GM12878 (cell line): Measurements from ENCODE around the gene FNTB.

Experiments used
- MEF2A ChIP-seq: IDR thresholded peaks from 2 replicates; pipeline ENCODE4 v1.6.1; 2011; ENCODE audit warnings: low read depth, mild to moderate bottlenecking, low read length, moderate library complexity; ENCODE audit not compliant: insufficient read depth
- NBN ChIP-seq: fragments of 450-650 bp; IDR thresholded peaks from 2 replicates; pipeline ENCODE4 v1.6.1; 2016
- NRF1 ChIP-seq: conservative IDR thresholded peaks from 2 replicates; pipeline ENCODE4 v1.6.1; 2011; ENCODE audit warnings: mild to moderate bottlenecking, low read depth, low read length, improper control_type of control experiment
- PBX3 ChIP-seq: IDR thresholded peaks from 2 replicates; pipeline ENCODE4 v1.6.1; 2011; ENCODE audit warnings: mild to moderate bottlenecking, low read depth, low read length, moderate library complexity; ENCODE audit not compliant: insufficient replicate concordance
- POLR2A ChIP-seq: IDR thresholded peaks from 2 replicates; pipeline ENCODE4 v1.6.1; 2011; ENCODE audit warnings: low read depth, mild to moderate bottlenecking, low read length
- RELA ChIP-seq: fragments of 450-650 bp; IDR thresholded peaks from 2 replicates; pipeline ENCODE4 v1.8.0; 2014; ENCODE audit warnings: borderline replicate concordance; ENCODE audit not compliant: partially characterized antibody
- SMAD1 ChIP-seq: fragments of 450-650 bp; IDR thresholded peaks from 2 replicates; pipeline ENCODE4 v1.6.1; 2018; ENCODE audit warnings: mild to moderate bottlenecking, low read depth; ENCODE audit not compliant: partially characterized antibody
- TAF1 ChIP-seq: IDR thresholded peaks from 2 replicates; pipeline ENCODE4 v1.6.1; 2011; ENCODE audit warnings: mild to moderate bottlenecking, low read depth, low read length, borderline replicate concordance
- TCF12 ChIP-seq: IDR thresholded peaks from 2 replicates; pipeline ENCODE4 v1.6.1; 2011; ENCODE audit warnings: low read depth, mild to moderate bottlenecking, low read length
- ZNF274 ChIP-seq: IDR thresholded peaks from one replicate; pipeline ENCODE4 v1.8.0; 2011; ENCODE audit not compliant: insufficient read length, insufficient read depth
- TF ChIP-seq, protein P1 (sequence below): IDR thresholded peaks from 2 replicates; pipeline ENCODE4 v1.6.1; 2012; ENCODE audit warnings: low read depth, low read length, improper control_type of control experiment
- TF ChIP-seq, protein P2 (sequence below), 3 experiments: IDR thresholded peaks in 2 of 3; conservative IDR thresholded peaks in 1 of 3; 2 replicates each; pipeline ENCODE4 v1.5.1; 2011; ENCODE audit warnings: low read depth in 3 of 3, low read length in 3 of 3, mild to moderate bottlenecking in 3 of 3, control low read depth in 2 of 3, moderate library complexity in 2 of 3, inconsistent platforms in 1 of 3, mixed read lengths in 1 of 3; ENCODE audit not compliant: control insufficient read depth in 2 of 3, insufficient read depth in 1 of 3; ENCODE audit errors: extremely low read depth in 1 of 3

- TF ChIP-seq TCF12 = no peak
- TF ChIP-seq RELA = no peak
- TF ChIP-seq, protein P1, sequence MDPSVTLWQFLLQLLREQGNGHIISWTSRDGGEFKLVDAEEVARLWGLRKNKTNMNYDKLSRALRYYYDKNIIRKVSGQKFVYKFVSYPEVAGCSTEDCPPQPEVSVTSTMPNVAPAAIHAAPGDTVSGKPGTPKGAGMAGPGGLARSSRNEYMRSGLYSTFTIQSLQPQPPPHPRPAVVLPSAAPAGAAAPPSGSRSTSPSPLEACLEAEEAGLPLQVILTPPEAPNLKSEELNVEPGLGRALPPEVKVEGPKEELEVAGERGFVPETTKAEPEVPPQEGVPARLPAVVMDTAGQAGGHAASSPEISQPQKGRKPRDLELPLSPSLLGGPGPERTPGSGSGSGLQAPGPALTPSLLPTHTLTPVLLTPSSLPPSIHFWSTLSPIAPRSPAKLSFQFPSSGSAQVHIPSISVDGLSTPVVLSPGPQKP = no peak
- no peak for TF ChIP-seq SMAD1
- TF ChIP-seq MEF2A = no peak
- TF ChIP-seq, protein P2, sequence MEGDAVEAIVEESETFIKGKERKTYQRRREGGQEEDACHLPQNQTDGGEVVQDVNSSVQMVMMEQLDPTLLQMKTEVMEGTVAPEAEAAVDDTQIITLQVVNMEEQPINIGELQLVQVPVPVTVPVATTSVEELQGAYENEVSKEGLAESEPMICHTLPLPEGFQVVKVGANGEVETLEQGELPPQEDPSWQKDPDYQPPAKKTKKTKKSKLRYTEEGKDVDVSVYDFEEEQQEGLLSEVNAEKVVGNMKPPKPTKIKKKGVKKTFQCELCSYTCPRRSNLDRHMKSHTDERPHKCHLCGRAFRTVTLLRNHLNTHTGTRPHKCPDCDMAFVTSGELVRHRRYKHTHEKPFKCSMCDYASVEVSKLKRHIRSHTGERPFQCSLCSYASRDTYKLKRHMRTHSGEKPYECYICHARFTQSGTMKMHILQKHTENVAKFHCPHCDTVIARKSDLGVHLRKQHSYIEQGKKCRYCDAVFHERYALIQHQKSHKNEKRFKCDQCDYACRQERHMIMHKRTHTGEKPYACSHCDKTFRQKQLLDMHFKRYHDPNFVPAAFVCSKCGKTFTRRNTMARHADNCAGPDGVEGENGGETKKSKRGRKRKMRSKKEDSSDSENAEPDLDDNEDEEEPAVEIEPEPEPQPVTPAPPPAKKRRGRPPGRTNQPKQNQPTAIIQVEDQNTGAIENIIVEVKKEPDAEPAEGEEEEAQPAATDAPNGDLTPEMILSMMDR (IDR thresholded peaks at IDR 0.05 in 2 of 3, conservative IDR thresholded peaks at IDR 0.05 in 1 of 3; ENCODE audit: control insufficient read depth in 2 of 3, extremely low read depth in 1 of 3, insufficient read depth in 1 of 3, low read depth in 3 of 3, low read length in 3 of 3) = no peak
- no peak for TF ChIP-seq PBX3
- no peak for TF ChIP-seq ZNF274
- no peak for TF ChIP-seq POLR2A
- TF ChIP-seq TAF1 = no peak
- TF ChIP-seq NBN = no peak
- no peak for TF ChIP-seq NRF1
Measured at GRCh38 chr14:65071544-65071943, 84.8 kb downstream of the FNTB start.
